Measurements from ENCODE around the gene MTUS2. TPM values are rescaled to one million over a fixed set of nuclear protein-coding genes. Genes with fewer than 3 reads are reported as not detected.

Gene MTUS2
- total RNA-seq, 1 experiment from 2014 or later, result 0.35 TPM

DNA sequence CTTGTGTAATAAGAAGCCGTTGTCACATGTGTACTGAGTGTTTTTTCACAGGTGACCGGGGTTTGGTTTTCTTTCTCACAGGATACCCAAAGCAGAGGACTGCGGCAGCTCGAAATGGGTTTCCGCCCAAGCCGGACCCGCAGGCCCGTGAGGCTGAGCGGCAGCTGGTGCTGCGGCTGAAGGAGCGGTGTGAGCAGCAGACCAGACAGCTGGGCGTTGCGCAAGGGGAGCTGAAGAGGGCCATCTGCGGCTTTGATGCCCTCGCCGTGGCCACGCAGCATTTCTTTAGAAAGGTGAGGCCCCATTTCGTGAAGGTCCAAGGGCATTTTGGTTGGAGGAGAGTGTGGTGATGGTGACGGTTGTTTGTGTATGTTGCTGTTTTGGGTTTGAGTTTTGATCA lies 539.0 kb downstream of the MTUS2 start:
- Histone ChIP-seq H2BK15ac (ENCODE audit: low read depth, low read length) (no peak overlapping the region), H4K91ac (ENCODE audit: insufficient read length, low read depth, low read length) (no peak overlapping the region), H2AFZ (ENCODE audit: low read length) (no peak overlapping the region), H2BK5ac (ENCODE audit: insufficient read length, low read length) (no peak overlapping the region), H2BK120ac (ENCODE audit: low read depth, low read length, poor library complexity, severe bottlenecking) (no peak overlapping the region), H3K4me1 (ENCODE audit: insufficient read depth, low read length) (no peaks in the 10 kb centered on the region), H3K79me2 (ENCODE audit: insufficient read depth, low read length) (no peaks in the 10 kb centered on the region), H2BK20ac (ENCODE audit: low read depth, low read length, poor library complexity, severe bottlenecking) (no peak overlapping the region), H3K18ac (ENCODE audit: insufficient read length, low read depth, low read length) (no peak overlapping the region), H3K56ac (ENCODE audit: insufficient read length, low read depth, low read length) (no peak overlapping the region), H3K27ac (ENCODE audit: insufficient read length, low read depth, low read length) (no peak overlapping the region), H4K8ac (replicated peaks; ENCODE audit: insufficient read length, low read depth, low read length) (no peak overlapping the region), H3K4me2 (ENCODE audit: insufficient read depth, insufficient read length, low read length) (no peak overlapping the region), H3K4ac (ENCODE audit: low read depth, low read length) (no peak overlapping the region), H2BK12ac (ENCODE audit: insufficient read length, low read depth, low read length) (no peak overlapping the region), H2AK5ac (ENCODE audit: insufficient read length, low read length) (no peak overlapping the region), H3T11ph (ENCODE audit: low read length) (no peak overlapping the region), H3K79me1 (ENCODE audit: insufficient read depth, low read depth, low read length, poor library complexity, severe bottlenecking) (no peaks in the 10 kb centered on the region), H3K9ac (ENCODE audit: extremely low read depth, insufficient read length, low read length) (no peak overlapping the region), H3K23ac (ENCODE audit: insufficient read length, low read depth, low read length) (no peak overlapping the region), H4K20me1 (ENCODE audit: control insufficient read depth, insufficient read depth, insufficient read length) (no peaks in the 10 kb centered on the region), H3K27me3 (ENCODE audit: insufficient read depth, low read length) (no peaks in the 10 kb centered on the region), H3K14ac (ENCODE audit: insufficient read depth, low read length) (no peak overlapping the region), H4K5ac (ENCODE audit: insufficient read length, low read depth, low read length) (no peak overlapping the region), H3K9me3 (ENCODE audit: control insufficient read depth, low read depth, low read length) (no peaks in the 10 kb centered on the region), H3K23me2 (ENCODE audit: insufficient read length, low read depth, low read length, poor library complexity, severe bottlenecking) (no peaks in the 10 kb centered on the region)
- H3K4me3 Mint-ChIP-seq, result no peak overlapping the region
- H3K9me3 Mint-ChIP-seq, result no peaks in the 10 kb centered on the region
- TF ChIP-seq, protein P1, sequence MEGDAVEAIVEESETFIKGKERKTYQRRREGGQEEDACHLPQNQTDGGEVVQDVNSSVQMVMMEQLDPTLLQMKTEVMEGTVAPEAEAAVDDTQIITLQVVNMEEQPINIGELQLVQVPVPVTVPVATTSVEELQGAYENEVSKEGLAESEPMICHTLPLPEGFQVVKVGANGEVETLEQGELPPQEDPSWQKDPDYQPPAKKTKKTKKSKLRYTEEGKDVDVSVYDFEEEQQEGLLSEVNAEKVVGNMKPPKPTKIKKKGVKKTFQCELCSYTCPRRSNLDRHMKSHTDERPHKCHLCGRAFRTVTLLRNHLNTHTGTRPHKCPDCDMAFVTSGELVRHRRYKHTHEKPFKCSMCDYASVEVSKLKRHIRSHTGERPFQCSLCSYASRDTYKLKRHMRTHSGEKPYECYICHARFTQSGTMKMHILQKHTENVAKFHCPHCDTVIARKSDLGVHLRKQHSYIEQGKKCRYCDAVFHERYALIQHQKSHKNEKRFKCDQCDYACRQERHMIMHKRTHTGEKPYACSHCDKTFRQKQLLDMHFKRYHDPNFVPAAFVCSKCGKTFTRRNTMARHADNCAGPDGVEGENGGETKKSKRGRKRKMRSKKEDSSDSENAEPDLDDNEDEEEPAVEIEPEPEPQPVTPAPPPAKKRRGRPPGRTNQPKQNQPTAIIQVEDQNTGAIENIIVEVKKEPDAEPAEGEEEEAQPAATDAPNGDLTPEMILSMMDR (conservative IDR thresholded peaks at IDR 0.05), result no peak
- DNase-seq, result no peak
- H3K4me1 Mint-ChIP-seq, result peaks cover 0 to 2% of the 10 kb centered on the region in 2 experiments; a peak in 1 of 4 replicates
- no CpG with 5 or more reads among the region's 19 CpGs for WGBS (ENCODE audit: extremely low coverage, insufficient read length, low lambda C conversion rate)
- H3K27me3 Mint-ChIP-seq (ENCODE audit: low read depth), result peaks cover 9% of the 10 kb centered on the region; the same call in 1 of the 2 replicates
- H3K36me3 Mint-ChIP-seq (ENCODE audit: insufficient read depth in 1 of 3, low read depth in 3 of 3), result no peaks in the 10 kb centered on the region
- no peak overlapping the region for H3K27ac Mint-ChIP-seq

Data from H9 (cell line).